Uterus (tissue), 2 donors: ENCODE data around the gene IKZF1.

Experiments used
- CTCF ChIP-seq, 4 experiments: fragments of 200-600 bp in 2 of 4; fragments of 450-650 bp in 2 of 4; sonication (generic) in 2 of 4; IDR thresholded peaks; one replicate each; pipeline ENCODE4 v1.5.1; 2016 to 2019; ENCODE audit warnings: antibody characterized with exemption in 4 of 4, mild to moderate bottlenecking in 2 of 4, moderate library complexity in 1 of 4
- POLR2A ChIP-seq, 2 donors: fragments of 450-650 bp; IDR thresholded peaks; one replicate each; pipeline ENCODE4 v1.6.1; 2016; ENCODE audit warnings: antibody characterized with exemption in 2 of 2, mild to moderate bottlenecking in 1 of 2, moderate library complexity in 1 of 2

GRCh38 chr7:50324113-50324512, 19.6 kb downstream of the IKZF1 start:
- no peak for TF ChIP-seq CTCF (IDR thresholded peaks at IDR 0.05)
- TF ChIP-seq POLR2A (IDR thresholded peaks at IDR 0.05), result no peak
